Measurements from ENCODE around the gene IYD. TPM values are rescaled to one million over a fixed set of nuclear protein-coding genes. Genes with fewer than 3 reads are reported as not detected.

The IYD gene
- total RNA-seq, 1 experiment from 2014 or later, result not detected

GRCh38 chr6:150416128-150416527 lies 47.3 kb downstream of the IYD start:
- Histone ChIP-seq H3T11ph (ENCODE audit: low read length) (no peak overlapping the region), H3K4me2 (ENCODE audit: insufficient read depth, insufficient read length, low read length) (no peak overlapping the region), H2BK5ac (ENCODE audit: insufficient read length, low read length) (no peak overlapping the region), H3K9ac (ENCODE audit: extremely low read depth, insufficient read length, low read length) (no peak overlapping the region), H4K8ac (replicated peaks; ENCODE audit: insufficient read length, low read depth, low read length) (no peak overlapping the region), H2BK15ac (ENCODE audit: low read depth, low read length) (no peak overlapping the region), H3K79me1 (ENCODE audit: insufficient read depth, low read depth, low read length, poor library complexity, severe bottlenecking) (no peaks in the 10 kb centered on the region), H2AFZ (ENCODE audit: low read length) (no peak overlapping the region), H2BK120ac (ENCODE audit: low read depth, low read length, poor library complexity, severe bottlenecking) (no peak overlapping the region), H3K27me3 (ENCODE audit: insufficient read depth, low read length) (no peaks in the 10 kb centered on the region), H4K20me1 (ENCODE audit: control insufficient read depth, insufficient read depth, insufficient read length) (no peaks in the 10 kb centered on the region), H3K27ac (ENCODE audit: insufficient read length, low read depth, low read length) (no peak overlapping the region), H2BK12ac (ENCODE audit: insufficient read length, low read depth, low read length) (no peak overlapping the region), H4K91ac (ENCODE audit: insufficient read length, low read depth, low read length) (no peak overlapping the region), H4K5ac (ENCODE audit: insufficient read length, low read depth, low read length) (no peak overlapping the region), H3K18ac (ENCODE audit: insufficient read length, low read depth, low read length) (no peak overlapping the region), H3K23me2 (ENCODE audit: insufficient read length, low read depth, low read length, poor library complexity, severe bottlenecking) (no peaks in the 10 kb centered on the region), H3K23ac (ENCODE audit: insufficient read length, low read depth, low read length) (no peak overlapping the region), H2AK5ac (ENCODE audit: insufficient read length, low read length) (no peak overlapping the region), H3K14ac (ENCODE audit: insufficient read depth, low read length) (no peak overlapping the region), H3K9me3 (ENCODE audit: control insufficient read depth, low read depth, low read length) (no peaks in the 10 kb centered on the region), H3K4me1 (ENCODE audit: insufficient read depth, low read length) (no peaks in the 10 kb centered on the region), H2BK20ac (ENCODE audit: low read depth, low read length, poor library complexity, severe bottlenecking) (no peak overlapping the region), H3K79me2 (ENCODE audit: insufficient read depth, low read length) (no peaks in the 10 kb centered on the region), H3K4ac (ENCODE audit: low read depth, low read length) (no peak overlapping the region), H3K56ac (ENCODE audit: insufficient read length, low read depth, low read length) (no peak overlapping the region)
- DNase-seq, result no peak
- Mint-ChIP-seq H3K36me3 (ENCODE audit: insufficient read depth in 1 of 3, low read depth in 3 of 3) (0 out of 7 replicates have a peak, but pooled peaks cover 0 to 4% (median 0%) of the 10 kb centered on the region in 3 experiments), H3K4me1 (peaks cover 5 to 9% of the 10 kb centered on the region in 2 experiments; a peak in 3 of 4 replicates), H3K9me3 (peaks cover 4 to 7% of the 10 kb centered on the region in 2 experiments; a peak in 3 of 5 replicates), H3K4me3 (no peak overlapping the region), H3K27me3 (ENCODE audit: low read depth) (peaks cover 24% of the 10 kb centered on the region), H3K27ac (no peak overlapping the region)
- no peak for TF ChIP-seq CTCF (conservative IDR thresholded peaks at IDR 0.05)
- WGBS (ENCODE audit: extremely low coverage, insufficient read length, low lambda C conversion rate), result no CpG with 5 or more reads among the region's 2 CpGs
